Testis (tissue), 3 donors: ENCODE measurements around the gene ABI3BP. TPM values are rescaled to one million over a fixed set of nuclear protein-coding genes. Genes with fewer than 3 reads are reported as not detected.

ENCODE experiments used
- DNase-seq: peaks from one replicate; pipeline ENCODE4 v3.0.0-alpha.2; 2019
- H3K27ac ChIP-seq, 2 donors: fragments of 200-600 bp; sonication (generic); one replicate each; pipeline ENCODE4 v1.5.1; 2019
- H3K27me3 ChIP-seq: fragments of 200-600 bp; sonication (generic); one replicate; pipeline ENCODE4 v1.5.1; 2019
- H3K36me3 ChIP-seq: fragments of 200-600 bp; sonication (generic); one replicate; pipeline ENCODE4 v1.5.1; 2017; ENCODE audit warnings: low read depth; ENCODE audit errors: missing control alignments
- H3K4me1 ChIP-seq: fragments of 200-600 bp; sonication (generic); one replicate; pipeline ENCODE4 v1.5.1; 2019
- H3K4me3 ChIP-seq, 2 donors: fragments of 200-600 bp; sonication (generic); one replicate each; pipeline ENCODE4 v1.5.1; 2017 to 2019
- H3K9me3 ChIP-seq: fragments of 200-600 bp; sonication (generic); one replicate; pipeline ENCODE4 v1.5.1; 2017
- CTCF ChIP-seq, 3 experiments: fragments of 450-650 bp in 2 of 3; fragments of 200-600 bp in 1 of 3; sonication (generic) in 1 of 3; IDR thresholded peaks; one replicate each; pipeline ENCODE4 v1.5.1; 2016 to 2019; ENCODE audit warnings: antibody characterized with exemption in 3 of 3, mild to moderate bottlenecking in 2 of 3, moderate library complexity in 1 of 3
- POLR2A ChIP-seq: fragments of 450-650 bp; IDR thresholded peaks from one replicate; pipeline ENCODE4 v1.6.1; 2017; ENCODE audit warnings: antibody characterized with exemption, mild to moderate bottlenecking, moderate library complexity
- WGBS, 2 donors: methylation state at CpG; one replicate each; pipeline ENCODE4 v1.1.5; 2018; 5-methylcytosine and 5-hydroxymethylcytosine counted together
- intact Hi-C: fragments of 100-400 bp; cut with DNase I; formaldehyde crosslinking; loops from one replicate; pipeline ENCODE4 v1.15.1; 2023; ENCODE audit warnings: low total_unique reads
- polyA plus RNA-seq: library from polyadenylated mRNA; stranded (reverse); fragments of 350-450 nt; fragmentation: Illumina TruSeq; extraction: RNeasy Lipid Tissue Mini Kit (QIAGEN cat#74804); gene quantifications from one replicate; pipeline ENCODE4 v1.2.3, GENCODE V29; 2014; ENCODE audit warnings: low read depth, low replicate concordance; ENCODE audit not compliant: insufficient read depth
- total RNA-seq, 2 donors: library from RNA; depleted of rRNA; stranded (reverse); fragments of >200 nt; gene quantifications; one replicate each; pipeline ENCODE4 v1.2.3, GENCODE V29; 2016

The ABI3BP gene
- total and polyA plus RNA-seq, 3 donors from 2014 or later: 8.7 to 58.2 (median 25.0) TPM

GRCh38 chr3:100743535-100743934 lies 249.7 kb downstream of the ABI3BP start:
- no peaks in the 10 kb centered on the region for H3K36me3 ChIP-seq
- H3K4me3 ChIP-seq: no peak overlapping the region
- no peaks in the 10 kb centered on the region for H3K9me3 ChIP-seq
- WGBS, 2 donors: 81 to 85% methylated on average over 3 of the region's 3 CpGs
- DNase-seq: no peak
- TF ChIP-seq POLR2A (no peak), CTCF (IDR thresholded peaks at IDR 0.05) (no peak)
- no peaks in the 10 kb centered on the region for H3K27me3 ChIP-seq
- no peak overlapping the region for H3K27ac ChIP-seq
- intact Hi-C loops: no loop called here
- no peaks in the 10 kb centered on the region for H3K4me1 ChIP-seq

- no peaks in the 10 kb centered on the region for H3K36me3 ChIP-seq
- WGBS, 2 donors: 65 to 94% methylated on average over 1 of the region's 1 CpG
- intact Hi-C loops: no loop called here
- no peak overlapping the region for H3K4me3 ChIP-seq
- no peaks in the 10 kb centered on the region for H3K4me1 ChIP-seq
- no peak for DNase-seq
- TF ChIP-seq POLR2A (no peak), CTCF (IDR thresholded peaks at IDR 0.05) (no peak)
- no peaks in the 10 kb centered on the region for H3K9me3 ChIP-seq
- H3K27ac ChIP-seq: no peak overlapping the region
- no peaks in the 10 kb centered on the region for H3K27me3 ChIP-seq
Measured at GRCh38 chr3:100740207-100740606, 253.0 kb downstream of the ABI3BP start.

DNA sequence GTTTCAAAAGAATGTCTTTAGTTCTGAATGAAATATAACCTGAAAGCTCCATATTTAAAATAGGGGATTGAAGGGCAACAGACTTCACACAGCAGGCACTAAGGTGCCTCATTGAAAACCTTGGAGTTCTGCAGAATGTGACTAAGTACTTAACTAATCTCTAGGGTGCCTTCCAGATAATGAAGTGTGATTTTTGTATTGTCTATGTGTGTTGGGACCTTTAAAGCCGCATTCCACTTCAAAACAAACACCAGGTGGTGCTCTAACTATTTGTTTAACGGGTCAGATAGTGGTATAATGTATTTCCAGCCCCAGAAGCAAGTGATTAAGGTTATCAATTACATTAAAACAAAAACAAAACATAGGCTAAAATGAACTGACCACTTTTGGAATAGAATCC lies 255.9 kb downstream of the ABI3BP start:
- no peak for DNase-seq
- Histone ChIP-seq H3K4me1 (no peaks in the 10 kb centered on the region), H3K4me3 (no peak overlapping the region), H3K27ac (no peak overlapping the region), H3K36me3 (no peaks in the 10 kb centered on the region), H3K9me3 (no peaks in the 10 kb centered on the region), H3K27me3 (no peaks in the 10 kb centered on the region)
- no peak for TF ChIP-seq POLR2A
- peak in 1 of 3 experiments; percentile 19 for TF ChIP-seq CTCF (IDR thresholded peaks at IDR 0.05)
- WGBS, 2 donors: 41 to 52% methylated on average over 2 of the region's 2 CpGs
- intact Hi-C loops: no loop called here

DNA sequence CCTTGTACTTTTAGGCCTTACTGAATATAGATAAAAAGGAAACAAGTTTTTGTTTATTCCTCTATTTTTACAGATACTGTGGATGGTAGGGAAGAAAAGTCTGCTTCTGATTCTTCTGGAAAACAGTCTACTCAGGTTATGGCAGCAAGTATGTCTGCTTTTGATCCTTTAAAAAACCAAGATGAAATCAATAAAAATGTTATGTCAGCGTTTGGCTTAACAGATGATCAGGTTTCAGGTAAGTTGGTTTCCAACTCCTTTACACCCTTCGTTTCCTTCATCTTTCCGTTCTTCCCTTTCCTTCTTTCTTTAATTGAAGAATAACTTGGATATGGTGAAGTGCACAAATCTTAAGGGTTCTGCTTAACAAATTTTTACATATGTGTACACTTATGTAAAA lies 260.8 kb downstream of the ABI3BP start:
- Histone ChIP-seq H3K9me3 (no peaks in the 10 kb centered on the region), H3K4me1 (no peaks in the 10 kb centered on the region), H3K27ac (no peak overlapping the region), H3K27me3 (no peaks in the 10 kb centered on the region), H3K36me3 (no peaks in the 10 kb centered on the region), H3K4me3 (no peak overlapping the region)
- WGBS, 2 donors: 87 to 93% methylated on average over 3 of the region's 3 CpGs
- intact Hi-C loops: no loop called here
- DNase-seq: no peak
- TF ChIP-seq POLR2A: no peak
- no peak for TF ChIP-seq CTCF (IDR thresholded peaks at IDR 0.05)

DNA sequence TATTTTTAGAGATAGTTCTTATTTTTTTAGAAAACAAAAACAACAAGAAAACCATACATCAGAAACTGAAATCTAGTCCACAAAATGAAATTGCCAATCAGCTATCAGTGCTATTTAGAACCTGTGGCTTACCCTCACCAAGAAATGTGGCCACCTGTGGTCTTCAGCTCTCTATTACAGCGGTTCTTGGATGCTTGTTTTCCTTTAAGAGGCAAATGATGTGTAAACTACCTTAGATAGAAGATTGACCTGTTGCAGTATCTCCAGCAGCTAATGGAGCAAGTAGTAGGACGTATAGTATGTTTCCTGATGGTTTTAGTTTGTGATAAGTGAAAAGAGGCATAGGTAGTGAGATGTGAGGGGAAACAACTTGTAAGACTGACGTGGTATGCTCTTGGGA lies 262.7 kb downstream of the ABI3BP start:
- H3K4me1 ChIP-seq: no peaks in the 10 kb centered on the region
- DNase-seq: no peak
- no peaks in the 10 kb centered on the region for H3K36me3 ChIP-seq
- no peaks in the 10 kb centered on the region for H3K9me3 ChIP-seq
- H3K27me3 ChIP-seq: no peaks in the 10 kb centered on the region
- WGBS, 2 donors: 80 to 81% methylated on average over 3 of the region's 3 CpGs
- no peak overlapping the region for H3K4me3 ChIP-seq
- intact Hi-C loops: no loop called here
- H3K27ac ChIP-seq: no peak overlapping the region
- TF ChIP-seq CTCF (IDR thresholded peaks at IDR 0.05) (no peak), POLR2A (no peak)
